Stimulated activated naive CD4-positive, alpha-beta T cell (primary cell): ENCODE results near the gene SCAI.
"Not testable (repeated sequence)": the region's sequence is repeated elsewhere in the genome, so short reads cannot be mapped to it uniquely, and the experiment has no call there.

Experiments used
- DNase-seq, 6 experiments: peaks; one replicate each; lab custom pipeline; 2025; lab: John Stamatoyannopoulos, UW

Gene SCAI

DNA sequence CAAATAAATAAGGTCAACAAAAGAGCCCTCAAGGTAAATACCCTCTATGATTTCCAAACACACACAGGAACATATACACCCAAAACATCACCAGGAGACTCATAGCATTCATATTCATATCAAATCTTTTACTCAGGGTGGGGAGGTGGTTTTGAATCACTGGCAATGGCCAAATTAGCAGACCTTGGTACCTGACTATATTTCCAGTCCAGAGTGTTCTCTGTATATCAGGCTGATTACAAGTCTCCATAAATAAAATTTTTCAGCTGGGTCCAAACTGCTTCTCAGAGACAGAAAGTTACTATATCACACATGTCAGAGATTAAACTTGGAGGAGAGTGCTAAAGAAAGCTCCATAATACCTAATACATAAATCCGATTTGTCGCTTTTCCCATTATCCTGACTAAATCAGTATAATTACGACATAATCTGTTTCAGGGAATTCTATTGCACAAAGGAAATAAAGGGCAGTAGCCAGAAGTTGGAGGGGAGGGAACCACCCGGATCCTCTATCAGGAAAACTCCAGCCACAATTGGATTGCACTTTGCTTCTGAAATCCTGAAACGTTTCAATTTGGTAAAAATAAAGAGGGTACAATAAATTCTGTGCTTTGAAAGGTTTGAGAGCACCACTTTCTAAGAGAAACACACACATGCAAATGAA is 195.5 kb downstream of the SCAI start:
- DNase-seq: no peak

DNA sequence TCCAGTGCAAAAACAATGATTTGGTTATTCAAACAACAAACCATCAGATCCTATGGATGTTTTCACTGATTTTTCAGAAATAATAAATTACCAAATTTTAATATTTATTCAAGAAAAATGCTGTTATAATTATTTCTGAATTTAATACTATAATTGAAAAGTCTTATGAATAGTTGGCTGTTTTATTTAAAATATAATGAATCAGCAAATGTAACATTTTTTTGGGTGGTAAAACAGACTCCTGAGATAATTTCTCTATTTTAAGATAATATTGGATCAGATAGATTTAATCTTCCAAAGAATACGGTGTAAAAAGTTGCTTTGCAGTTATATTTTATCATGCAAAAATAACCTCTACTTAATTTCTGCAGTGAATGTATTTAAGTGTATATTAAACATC is 197.2 kb downstream of the SCAI start:
- no peak for DNase-seq

DNA sequence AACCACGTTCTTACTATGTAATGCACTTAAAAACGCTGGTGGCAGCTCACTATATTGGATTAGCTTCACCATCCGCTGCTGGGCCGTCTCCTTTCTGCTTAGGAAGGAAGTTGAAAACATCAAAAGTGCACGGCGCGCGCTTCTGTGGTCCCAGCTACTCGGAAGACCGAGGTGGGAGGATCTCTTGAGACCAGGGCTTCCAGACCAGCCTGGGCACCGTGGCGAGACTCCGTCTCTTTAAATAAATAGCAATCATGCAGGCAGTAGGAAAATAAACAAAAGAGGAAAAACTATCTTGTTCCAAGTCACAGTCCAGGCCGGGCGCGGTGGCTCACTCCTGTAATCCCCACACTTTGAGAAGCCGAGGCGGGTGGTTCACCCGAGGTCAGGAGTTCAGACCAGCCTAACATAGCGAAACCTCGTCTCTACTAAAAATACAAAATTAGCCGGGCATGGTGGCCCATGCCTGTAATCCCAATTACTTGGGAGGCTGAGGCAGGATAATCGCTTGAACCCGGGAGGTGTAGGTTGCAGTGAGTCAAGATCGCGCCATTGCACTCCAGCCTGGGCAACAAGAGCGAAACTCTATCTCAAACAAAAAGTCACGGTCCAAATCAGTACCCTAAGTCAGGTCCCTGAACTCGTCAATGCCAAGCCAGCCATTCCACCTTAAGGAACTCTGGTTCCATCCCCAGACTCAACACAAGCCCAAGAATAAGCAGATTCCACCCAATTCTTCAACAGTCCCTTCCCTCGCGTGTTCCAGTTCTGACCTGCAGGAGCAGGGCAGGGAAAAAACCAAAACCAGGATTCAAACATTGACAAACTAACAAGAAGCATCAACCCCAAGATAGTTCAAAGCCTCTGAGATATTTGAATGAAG is 201.4 kb downstream of the SCAI start:
- peak; percentile 38 to 88 (median 68) for DNase-seq

DNA sequence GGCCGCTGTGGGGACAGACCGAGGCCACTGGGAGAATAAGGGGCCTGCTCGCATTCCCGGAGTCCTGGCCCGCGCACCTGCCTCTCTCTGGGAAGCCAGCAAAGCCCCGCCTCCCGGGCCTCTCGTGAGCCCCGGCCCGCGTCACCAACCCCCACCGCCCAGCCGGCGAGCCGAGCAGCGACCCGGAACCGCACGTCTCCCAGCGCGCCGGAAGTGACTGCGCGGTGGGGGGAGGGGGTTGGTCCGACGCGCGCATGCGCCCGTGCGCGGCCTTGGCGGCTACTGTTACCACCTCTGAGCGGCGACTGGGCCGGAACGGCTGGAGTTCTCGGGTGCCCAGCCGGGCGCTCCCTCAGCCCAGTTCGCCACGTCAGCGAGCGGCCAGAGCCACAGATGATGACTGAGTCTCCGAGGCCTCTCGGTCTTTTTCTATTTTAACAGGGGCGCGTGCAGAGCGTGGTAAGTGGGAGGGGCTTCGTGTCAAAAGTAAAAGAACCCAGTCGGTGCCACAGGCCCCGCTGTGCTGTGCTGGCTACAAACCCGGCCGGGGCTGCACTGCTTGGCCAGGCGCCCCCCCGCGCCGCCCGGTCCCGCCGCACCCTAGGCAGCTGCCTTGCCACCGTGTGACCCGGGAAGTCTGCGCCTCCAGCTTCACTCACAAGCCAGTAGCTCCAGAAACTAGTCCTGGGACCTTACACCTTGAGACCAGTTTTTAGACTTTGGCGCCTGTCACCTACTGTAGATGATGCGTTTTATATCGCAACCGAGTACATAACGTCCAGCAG is 202.2 kb downstream of the SCAI start, which contains the start of gene GOLGA1:
TSS of gene GOLGA1 (minus strand) at position 190 of the 785 bp plus-strand sequence. CDS start 2,372 bp downstream, outside the sequence.
- DNase-seq: peak; percentile 88 to 96 (median 90)

DNA sequence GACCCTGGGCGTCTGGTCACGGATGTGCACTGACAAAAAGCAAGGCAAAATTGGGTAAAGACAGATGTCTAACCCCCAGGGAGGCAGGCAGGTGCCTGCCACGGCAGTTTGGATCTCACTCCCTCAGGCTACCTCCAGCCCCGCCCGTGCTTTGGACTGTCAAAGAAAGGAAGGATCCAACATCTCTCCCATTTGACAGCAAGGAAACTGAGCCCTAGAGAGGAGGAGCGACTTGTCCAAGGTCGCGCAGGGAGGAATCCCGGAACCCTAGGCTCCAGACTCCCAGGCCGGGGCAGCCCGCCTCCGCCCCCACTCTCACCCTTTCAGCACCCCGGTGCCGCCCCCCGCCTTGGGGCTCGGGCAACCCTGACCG is 202.8 kb downstream of the SCAI start:
- peak in 1 of 6 experiments; percentile 29 for DNase-seq

DNA sequence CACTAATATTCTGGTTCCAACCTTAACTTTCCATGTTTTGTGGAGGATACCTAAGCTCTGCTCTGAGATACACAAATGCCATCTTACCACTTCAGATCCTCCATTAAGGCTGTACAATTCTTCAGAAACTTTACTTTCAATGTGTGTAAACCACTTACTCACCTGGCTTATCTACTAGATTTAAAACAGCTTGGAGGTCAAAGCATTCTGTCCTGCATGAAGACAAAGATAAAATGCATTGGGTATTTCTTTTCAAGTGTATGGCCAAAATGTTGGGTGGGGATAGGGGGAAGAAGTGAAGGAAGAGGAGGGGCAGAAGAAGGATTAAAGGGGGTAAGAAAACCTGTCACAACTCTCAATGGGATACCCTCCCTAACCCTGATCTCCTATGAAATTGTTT is 203.4 kb downstream of the SCAI start:
- DNase-seq: no peak

DNA sequence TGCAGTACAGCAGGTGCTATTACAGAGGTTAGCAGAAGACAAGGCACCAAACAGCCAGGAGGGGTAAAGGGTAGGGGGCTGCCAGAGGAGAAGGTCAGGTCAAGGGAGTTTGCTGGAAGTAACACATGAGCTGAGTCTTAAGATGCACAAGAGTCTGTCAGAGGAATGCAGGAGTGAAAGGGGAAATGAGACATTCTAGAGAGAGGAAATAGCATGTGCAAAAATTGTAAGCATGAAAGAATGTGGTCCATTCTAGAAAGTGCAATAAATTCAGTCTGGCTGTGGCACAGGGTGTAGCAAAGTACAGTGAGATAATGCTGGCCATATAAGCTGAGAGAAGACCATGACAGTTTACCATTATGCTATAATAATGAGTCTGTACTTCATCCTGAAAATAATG is 209.0 kb downstream of the SCAI start:
- no peak for DNase-seq

DNA sequence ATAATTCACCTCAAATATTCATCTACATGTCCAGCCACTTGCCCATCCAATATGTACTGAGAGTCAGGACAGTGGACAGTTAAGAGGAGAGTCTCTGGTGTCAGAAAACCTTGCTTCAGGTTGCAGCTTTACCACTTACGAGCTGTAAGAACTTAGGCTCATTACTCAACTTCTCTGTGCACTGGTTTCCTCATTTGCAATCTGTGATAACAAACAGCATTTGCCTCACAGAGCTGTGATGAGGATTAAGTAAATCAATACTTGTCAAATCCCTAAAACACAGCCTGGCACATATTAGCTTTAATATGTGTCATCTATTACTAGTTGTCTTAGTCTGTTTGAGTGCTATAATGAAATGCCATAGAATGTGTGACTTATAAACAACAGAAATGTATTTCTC is 211.0 kb downstream of the SCAI start:
- no peak for DNase-seq

DNA sequence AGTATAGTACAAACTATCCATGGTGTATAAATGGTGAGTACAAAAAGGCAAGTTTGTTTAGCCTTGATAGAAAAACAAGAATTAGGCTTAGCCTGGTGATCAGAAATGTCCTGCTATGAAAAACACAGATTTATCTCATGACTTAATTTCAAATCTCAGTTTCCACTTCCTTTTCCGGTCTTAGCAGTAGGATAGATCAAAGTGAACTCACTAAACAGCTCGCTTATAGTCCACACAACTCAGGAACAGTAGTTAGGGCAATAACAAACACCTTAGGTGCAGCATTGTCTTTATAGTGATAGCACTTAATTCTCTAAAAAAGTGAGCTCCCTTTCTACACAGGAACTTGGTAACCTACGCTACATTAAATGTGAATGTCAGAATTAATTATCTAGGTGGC is 213.9 kb downstream of the SCAI start:
- DNase-seq: no peak

DNA sequence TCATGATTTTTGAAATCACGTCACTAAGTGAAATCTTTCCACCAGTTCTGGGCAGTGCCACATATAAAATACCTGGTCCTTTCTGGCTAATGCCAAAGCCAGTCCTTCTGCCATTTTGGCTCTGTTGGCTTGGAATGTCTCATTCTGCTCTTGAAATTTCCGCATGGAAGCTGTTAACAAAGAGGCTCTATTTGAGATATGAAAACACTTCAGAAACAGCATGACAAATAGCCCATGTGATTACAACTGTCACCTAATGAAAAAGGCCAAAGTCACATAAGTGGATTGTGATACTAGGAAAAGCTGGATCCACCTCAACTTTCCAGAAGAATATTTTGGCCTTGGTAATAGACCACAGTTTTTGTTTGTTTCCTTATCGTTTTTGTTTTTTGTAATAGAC is 215.2 kb downstream of the SCAI start:
- no peak for DNase-seq

DNA sequence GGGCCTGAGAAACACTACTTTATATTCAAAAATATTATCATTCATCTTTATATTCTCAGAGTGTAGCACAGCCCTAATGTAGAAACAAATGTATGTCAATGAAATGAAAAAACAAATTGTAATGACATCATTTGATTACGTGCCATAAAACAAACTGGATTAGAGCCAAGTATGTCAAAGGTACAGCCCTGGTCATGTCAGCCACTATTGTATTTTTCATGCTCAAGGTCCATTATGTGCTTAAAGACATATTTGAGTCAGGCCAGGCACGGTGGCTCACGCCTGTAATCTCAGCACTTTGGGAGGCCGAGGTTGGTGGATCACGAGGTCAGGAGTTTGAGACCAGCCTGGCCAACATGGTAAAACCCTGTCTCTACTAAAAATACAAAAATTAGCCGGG is 222.9 kb downstream of the SCAI start:
- not testable (repeated sequence) for DNase-seq

DNA sequence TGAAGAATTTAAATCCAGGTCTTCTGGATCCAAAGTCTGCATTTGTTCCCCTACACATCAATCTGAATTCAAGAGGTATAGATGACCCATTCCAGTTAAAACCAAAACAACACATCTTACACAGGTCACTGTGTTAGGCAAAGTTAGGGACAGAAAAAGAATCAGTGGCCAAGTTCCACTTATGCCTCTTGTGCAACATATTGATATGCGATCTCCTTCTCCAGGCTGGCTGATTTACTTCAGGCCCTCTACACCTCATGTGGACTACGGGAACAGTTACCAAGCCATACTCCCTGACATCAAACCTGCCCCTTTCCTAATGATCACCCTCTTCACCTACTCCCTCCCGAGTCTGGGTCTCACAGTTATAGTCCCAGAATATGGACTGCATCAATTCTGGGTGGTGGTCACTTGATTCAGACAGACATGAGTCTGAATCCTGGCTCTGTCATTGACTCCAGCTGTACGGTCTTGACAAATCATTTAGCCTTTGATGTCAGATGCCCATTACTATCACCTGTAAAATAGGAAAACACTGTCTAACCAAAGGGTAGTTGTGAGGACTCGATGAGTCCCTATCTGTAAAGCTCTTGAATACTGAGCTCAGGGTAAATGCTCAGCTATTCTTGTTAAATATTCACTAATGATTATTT is 228.4 kb downstream of the SCAI start:
- no peak for DNase-seq

DNA sequence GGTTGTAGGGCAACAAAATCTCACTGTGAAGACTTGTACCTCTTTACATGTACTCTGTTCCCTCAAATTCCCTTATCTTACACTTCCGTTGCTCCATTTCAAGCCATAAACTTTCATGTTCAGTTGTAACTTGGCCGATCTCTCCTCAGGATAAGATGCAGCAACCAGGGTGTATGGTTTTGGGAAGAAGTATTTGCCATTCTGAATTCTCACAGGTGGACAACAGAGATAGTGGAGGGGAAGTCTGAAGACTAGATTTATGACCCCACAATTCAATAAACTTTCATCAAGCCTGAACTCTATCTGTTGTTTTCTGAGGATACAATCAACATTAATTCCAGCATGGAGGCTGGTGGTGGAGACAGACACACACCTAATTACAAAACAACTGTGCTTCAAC is 229.9 kb downstream of the SCAI start:
- DNase-seq: no peak

DNA sequence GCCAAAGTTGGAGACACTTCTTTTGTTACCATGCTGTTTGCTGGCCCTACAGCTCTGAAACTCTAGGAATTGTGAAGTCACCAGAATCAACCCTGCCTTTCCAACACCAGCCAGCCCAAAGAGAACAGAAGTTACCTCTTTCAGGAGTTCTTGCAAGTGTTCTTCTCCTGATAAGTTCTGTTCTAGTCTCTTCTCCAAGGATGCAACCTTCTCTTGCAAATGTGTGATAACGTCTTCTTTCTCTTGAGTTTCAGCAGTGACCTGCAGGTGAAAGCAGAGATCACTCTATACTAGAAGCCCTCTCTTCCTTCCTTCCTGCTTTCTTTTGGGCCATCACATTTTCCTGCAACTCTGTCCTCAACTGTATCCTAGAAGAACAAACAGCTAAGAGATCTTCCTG is 231.6 kb downstream of the SCAI start:
- DNase-seq: no peak

DNA sequence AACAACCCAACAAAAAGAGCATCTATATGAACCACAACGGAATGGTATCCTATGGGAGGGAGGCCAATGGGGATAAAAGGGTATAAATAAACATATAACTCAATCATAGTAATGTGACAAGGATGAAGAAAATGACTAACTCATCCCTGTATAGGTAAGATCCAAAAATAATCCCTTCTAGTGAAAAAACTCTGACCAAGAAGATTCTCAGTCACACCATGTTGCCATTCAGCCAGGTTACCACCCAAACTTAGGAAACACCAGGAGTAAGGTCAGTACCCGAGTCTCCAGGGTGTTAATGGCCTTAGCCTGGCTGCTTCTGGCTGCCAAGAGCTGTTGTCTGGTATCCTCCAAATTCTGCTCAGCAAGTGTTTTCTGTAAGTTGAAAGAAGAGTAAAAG is 235.2 kb downstream of the SCAI start:
- no peak for DNase-seq

DNA sequence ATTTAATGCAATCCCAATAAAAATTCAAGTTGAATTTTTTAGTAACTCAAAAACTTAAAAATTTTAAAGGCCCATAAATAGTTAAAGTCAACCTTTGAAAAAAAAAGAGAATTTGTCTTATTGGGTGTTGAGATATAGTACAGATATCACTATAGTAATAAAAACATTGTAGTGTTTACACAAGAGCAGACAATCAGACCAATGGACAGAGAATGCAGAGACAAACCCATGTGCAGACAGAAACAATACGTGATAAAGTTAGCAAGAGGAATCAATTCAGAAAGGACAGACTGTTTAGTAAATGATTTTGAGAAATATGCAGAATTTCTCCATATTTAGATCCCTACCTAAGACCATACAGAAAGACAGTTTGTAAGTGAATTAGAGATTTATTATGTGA is 236.4 kb downstream of the SCAI start:
- no peak for DNase-seq

DNA sequence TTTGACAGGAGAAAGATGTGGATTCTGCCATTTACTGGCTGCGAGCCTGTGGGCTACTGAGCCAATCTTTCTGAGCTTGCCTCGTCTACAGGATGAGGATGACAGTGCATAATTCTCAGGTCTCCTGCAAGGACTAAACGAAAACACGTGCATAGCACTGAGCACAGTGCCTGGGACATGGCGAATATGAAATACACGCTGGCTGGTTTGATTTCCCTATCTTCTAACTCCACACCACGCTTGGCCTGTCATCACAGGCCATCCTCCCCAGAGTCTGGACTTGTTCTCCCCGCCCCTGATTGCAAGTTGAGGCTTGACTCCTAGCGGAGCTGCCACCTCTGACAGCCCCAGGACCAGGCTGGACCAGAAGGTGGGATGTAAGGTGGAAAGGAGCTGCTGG is 243.5 kb downstream of the SCAI start:
- no peak for DNase-seq

DNA sequence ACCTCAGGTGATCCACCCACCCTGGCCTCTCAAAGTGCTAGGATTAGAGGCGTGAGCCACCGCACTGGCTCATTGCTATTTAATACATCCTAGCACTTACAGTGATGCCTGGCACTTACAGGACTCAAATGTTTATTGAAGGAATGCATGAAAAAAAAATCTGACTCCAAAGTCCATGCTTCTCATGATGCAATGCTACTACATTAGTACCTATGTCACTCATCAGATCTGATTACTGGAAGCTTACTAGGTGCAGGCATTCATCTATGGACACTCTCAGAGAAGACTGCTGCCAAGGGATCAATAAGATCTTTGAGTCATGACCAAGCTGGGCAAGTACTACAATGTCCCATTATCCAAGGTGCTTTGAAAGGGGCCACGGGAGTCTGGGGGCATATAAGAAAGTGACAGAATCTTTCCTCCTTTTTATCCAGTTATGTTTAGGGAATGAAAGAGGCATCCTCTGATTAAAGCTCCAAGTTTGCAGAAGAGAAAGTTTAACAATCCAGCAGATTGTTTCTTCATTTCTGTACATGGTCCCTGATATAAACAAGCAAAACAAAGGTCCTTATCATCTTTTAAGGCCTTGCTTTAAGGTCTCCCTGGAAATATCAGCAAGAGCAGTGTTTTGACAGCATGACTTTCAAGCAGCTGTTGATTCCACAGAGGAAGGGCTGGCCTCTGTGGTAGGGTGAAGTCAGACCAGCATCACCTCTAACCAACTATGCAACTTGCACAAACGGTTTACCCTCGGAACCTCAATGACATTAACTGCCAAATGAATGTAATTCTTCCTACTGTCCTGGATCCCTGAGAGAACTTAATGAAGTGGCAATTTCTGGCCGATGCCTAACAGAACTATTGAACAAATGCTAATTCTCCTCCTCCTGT is 245.5 kb downstream of the SCAI start:
- no peak for DNase-seq

DNA sequence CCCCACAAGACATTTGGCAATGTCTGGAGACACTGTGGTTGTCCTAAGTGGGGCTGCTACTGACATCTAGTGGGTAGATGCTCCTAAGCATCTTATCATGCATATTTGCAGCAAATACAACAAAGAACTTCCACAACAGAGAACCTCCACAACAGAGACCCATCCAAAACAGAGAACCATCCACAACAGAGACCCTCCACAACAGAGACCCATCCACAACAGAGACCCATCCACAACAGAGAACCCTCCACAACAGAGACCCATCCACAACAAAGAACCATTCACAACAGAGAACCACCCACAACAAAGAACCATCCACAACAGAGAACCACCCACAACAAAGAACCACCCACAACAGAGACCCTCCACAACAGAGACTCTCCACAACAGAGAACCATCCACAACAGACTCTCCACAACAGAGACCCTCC is 248.6 kb downstream of the SCAI start:
- peak; percentile 28 to 87 (median 62) for DNase-seq

DNA sequence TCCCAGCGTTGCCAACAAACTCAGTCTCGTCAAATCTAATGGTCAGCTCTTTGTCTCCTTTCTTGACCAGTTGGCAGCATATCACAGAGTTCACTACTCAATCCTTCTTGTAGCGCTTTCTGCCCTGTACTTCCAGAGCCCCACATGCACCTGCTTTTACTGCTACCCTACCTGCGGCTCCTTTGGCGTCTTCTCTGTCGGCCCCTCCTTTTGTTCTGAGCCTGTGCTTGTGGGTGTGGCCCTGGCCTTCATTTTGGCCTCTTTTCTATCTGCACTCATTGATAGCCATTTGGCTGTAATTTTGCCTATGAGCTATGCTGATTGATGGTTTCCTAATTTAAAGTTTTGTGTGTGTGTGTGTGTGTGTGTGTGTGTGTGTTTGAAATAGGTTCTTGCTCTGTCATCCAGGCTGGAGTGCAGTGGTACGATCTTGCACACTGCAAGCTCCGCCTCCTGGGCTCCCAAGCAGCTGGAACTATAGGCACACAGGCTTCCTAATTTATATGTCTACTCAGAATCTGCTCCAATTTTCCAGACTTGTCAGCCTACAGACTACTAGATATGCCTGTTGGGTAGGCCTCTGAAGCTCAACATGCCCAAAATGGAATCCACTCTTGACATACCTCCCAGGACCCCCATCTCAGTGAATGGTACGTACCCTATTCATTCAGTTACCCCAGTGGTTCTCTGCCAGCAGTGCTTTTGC is 249.1 kb downstream of the SCAI start:
- DNase-seq: no peak
